Epithelial cell of proximal tubule (primary cell): ENCODE results near the gene DIPK2A. TPM values are rescaled to one million over a fixed set of nuclear protein-coding genes. Genes with fewer than 3 reads are reported as not detected.

Source experiments
- DNase-seq: peaks from one replicate; pipeline ENCODE4 v3.0.0-alpha.2; 2011; ENCODE audit warnings: low read depth
- H3K4me3 ChIP-seq: 2 replicates; pipeline ENCODE4 v1.5.1; 2011; ENCODE audit warnings: low read depth, mild to moderate bottlenecking, low read length
- total RNA-seq: library from RNA; depleted of rRNA; stranded (reverse); fragments of >200 nt; gene quantifications from 2 replicates; pipeline ENCODE4 v1.2.3, GENCODE V29; 2015
- TF ChIP-seq, protein P1 (sequence below): conservative IDR thresholded peaks from 2 replicates; pipeline ENCODE4 v1.5.1; 2012; ENCODE audit warnings: low read depth, mild to moderate bottlenecking, low read length

Gene DIPK2A, protein sequence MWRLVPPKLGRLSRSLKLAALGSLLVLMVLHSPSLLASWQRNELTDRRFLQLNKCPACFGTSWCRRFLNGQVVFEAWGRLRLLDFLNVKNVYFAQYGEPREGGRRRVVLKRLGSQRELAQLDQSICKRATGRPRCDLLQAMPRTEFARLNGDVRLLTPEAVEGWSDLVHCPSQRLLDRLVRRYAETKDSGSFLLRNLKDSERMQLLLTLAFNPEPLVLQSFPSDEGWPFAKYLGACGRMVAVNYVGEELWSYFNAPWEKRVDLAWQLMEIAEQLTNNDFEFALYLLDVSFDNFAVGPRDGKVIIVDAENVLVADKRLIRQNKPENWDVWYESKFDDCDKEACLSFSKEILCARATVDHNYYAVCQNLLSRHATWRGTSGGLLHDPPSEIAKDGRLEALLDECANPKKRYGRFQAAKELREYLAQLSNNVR
- 12.6 and 17.5 TPM in 2 replicates for total RNA-seq

DNA sequence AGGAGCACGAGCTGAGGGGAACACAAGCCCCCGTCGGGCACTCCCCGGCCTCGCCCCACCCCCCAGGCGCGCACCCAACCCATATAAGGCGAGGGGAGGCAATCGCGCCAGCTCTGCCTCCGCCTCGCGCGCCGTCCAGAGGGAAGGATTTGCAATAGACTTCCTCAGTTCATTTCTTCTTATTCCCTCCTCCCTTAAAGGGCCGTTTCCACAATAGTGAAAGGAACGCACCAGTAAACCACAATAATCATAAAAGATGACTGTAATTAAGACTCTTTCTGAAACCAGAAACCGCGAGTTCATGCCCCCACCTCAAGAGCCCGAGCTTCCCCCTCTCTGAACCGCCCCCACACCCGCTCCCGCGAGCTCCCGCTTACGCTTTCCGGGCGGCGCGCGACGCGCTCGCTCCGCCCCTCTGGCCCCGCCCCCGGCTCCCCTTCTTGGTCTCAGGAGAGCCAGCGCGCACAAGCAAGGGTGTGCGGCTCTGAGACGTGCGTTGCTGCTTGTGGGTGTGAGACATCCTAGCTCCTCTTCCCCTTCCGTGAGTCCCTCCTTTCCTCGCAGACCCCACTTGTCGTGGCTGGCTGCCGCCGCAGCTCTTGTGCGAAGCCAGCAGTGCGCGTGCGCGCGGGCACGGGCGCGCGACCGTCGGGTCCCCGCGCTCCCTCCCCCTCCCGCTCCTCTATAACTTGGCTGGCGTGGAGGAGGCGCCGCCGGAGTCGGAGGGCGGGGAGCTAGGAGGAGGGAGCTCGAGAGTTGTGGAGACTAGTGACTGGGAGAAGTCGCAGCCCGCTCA lies at the start of gene DIPK2A:
Gene DIPK2A, plus strand, starts transcription at position 465 of the 796 bp plus-strand sequence. CDS start 510 bp downstream, outside the sequence.
- peak within 1 kb of the TSS; percentile 79 for H3K4me3 ChIP-seq
- DNase-seq = peak; percentile 77
- TF ChIP-seq, protein P1, sequence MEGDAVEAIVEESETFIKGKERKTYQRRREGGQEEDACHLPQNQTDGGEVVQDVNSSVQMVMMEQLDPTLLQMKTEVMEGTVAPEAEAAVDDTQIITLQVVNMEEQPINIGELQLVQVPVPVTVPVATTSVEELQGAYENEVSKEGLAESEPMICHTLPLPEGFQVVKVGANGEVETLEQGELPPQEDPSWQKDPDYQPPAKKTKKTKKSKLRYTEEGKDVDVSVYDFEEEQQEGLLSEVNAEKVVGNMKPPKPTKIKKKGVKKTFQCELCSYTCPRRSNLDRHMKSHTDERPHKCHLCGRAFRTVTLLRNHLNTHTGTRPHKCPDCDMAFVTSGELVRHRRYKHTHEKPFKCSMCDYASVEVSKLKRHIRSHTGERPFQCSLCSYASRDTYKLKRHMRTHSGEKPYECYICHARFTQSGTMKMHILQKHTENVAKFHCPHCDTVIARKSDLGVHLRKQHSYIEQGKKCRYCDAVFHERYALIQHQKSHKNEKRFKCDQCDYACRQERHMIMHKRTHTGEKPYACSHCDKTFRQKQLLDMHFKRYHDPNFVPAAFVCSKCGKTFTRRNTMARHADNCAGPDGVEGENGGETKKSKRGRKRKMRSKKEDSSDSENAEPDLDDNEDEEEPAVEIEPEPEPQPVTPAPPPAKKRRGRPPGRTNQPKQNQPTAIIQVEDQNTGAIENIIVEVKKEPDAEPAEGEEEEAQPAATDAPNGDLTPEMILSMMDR = no peak

DNA sequence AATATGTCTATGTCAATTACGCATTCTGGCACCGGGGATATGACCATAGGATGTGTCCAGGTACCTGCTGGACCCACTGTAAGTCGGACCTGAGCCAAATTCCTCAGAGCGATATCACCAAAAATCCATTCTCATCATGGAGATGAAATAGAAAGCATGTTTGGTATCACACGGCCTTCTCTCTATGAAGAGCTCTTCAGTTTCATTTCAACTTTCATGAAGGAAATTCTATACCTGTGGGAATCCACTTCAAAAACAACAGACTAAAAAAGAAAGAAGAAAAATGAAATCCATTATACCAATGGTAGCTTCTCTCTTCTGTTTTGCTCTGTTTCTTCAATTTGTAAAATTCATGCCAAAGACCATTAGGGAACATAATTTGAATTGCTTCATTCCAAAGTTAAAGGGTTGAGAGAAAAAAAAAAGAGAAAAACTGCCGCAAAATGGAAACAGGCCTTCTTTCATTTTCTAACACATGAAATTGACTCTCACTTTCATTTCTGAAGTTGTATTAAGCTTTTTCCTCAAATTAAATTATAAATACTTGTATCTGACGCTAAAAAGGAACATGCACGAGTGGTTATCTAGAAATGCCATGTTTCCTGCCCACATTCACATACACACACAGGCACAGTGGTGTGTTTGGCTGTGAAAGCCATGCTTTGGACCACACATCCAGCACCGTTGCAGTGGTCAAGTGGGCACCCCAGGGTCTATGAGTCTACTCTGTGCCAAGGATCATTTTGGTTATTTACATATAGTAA lies 46.9 kb upstream of the DIPK2A start:
- no peak for DNase-seq
- H3K4me3 ChIP-seq = no peak overlapping the region
- TF ChIP-seq, protein P1 = no peak

DNA sequence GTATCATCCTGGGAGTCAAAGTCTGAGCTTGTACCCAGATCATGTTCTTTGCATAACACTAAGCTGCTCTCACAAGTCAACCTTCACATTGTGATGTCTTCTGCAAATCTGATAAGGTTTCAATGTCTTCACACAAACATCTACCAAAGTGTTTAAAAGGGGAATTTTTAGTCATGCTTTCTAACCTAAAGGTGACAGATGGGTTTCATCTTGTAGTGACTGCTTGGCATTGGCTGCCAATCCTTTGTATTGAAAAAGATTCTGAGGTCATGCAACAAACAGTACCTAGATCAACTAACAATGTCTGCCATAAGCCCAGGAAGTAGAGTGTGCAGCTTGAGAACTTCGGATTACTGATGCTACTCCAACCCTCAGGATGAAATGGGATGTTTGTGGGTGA lies 43.6 kb upstream of the DIPK2A start:
- H3K4me3 ChIP-seq = no peak overlapping the region
- TF ChIP-seq, protein P1 = no peak
- DNase-seq = no peak

DNA sequence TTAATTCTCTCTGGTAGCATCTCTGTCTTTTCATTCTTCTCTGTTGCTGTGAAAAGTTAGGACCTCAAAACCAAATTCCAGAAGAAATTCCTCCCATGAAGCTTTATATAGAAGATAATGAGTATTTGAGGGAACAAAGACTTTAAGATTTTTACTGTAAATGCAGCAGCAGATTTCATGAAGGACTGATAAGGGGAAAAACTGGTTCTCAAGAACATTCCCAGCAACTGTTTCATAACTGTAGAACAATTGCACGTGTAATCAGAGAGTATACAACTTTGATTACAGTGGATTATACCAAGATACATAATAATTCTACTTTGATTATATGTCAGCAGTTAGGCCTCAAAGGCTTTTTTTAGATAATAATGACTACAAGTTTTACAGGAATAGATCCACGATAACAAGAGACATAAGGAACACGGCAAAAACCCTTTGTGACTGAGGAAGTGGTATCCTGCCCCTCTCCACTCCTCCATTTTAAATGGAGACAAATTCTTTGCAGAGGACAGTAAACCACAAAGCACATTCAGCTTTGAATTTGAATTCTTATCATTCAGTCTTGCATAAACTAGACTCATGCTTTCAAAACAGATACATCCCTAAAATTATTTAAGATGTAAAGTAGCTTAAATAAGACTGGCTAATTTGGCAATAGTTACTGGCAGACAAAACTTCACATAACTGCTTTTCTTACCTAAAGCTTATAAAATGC lies 42.9 kb upstream of the DIPK2A start:
- no peak for DNase-seq
- TF ChIP-seq, protein P1 = no peak
- H3K4me3 ChIP-seq = no peak overlapping the region

DNA sequence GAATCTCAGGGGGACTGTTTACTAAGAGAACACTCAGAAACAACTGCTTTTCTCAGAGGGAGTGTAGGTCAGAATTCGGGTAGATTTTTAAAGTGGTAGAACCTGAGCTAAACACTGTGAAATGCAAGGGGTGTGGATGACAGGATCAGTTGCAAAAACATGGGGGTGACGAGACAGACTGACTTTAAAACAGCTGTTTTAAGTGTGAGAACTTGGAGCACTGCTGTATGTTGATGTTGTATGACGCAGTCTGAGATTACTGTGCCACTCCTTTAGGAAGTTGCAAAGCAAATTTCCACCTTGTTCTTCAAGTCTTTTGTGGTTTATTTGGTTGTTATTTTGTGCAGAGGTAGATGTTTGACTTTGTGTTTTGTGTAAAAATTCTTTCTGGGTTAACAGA lies 36.8 kb upstream of the DIPK2A start:
- TF ChIP-seq, protein P1 = no peak
- DNase-seq = no peak
- H3K4me3 ChIP-seq = no peak overlapping the region

DNA sequence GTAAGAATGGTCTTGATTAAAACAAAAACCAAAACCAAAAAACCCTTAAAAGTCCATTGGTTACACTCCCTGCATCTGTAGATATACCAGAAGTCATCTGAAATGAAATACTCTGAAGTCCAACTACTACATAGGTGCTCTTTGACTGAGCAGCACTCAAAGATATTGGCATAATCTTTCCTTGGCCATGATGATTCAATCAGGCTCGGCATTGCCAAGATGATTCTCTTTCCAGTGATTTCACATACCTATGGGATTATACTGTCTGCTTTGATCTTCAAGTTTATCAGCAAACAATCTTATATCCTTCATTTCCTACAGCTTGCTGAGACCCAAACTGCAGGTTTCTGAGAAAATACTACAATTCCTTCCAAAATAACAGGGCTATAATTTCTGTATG lies 35.9 kb upstream of the DIPK2A start:
- H3K4me3 ChIP-seq = no peak overlapping the region
- DNase-seq = no peak
- TF ChIP-seq, protein P1 = no peak
